Measurements from ENCODE around the gene KCNA2. TPM values are rescaled to one million over a fixed set of nuclear protein-coding genes. Genes with fewer than 3 reads are reported as not detected.

The KCNA2 gene
- polyA plus RNA-seq, 3 donors, result not detected

DNA sequence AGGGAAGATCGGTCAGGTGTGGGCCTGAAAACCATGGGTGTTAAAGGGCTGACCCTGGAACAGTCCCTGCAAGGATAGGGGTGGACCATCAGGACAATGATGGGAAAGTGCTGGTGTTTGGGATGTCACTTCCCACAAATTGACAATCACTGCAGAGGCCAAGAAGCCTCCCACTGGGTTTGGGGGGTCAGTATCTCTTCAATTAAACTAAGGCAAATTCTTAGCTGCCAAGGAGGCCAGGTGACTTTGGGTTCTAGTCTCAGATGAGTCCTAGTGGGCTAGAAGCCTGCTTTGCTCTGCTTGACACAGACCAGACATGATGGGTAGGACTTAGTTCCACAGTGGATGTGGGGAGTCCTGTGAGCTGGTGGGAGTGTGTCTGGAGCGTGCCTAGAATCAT lies 29.3 kb upstream of the KCNA2 start:
- Mint-ChIP-seq H3K27ac (peak overlapping the region; percentile 80 to 92 (median 91)), H3K9me3 (peaks cover 0 to 5% (median 0%) of the 10 kb centered on the region in 7 donors), H3K36me3 (peaks cover 0 to 1% of the 10 kb centered on the region in 2 donors), H3K4me1 (peaks cover 40% of the 10 kb centered on the region), H3K4me3 (no peak overlapping the region), H3K27me3 (ENCODE audit: low read depth in 3 of 3) (peaks cover 0 to 2% (median 0%) of the 10 kb centered on the region in 3 donors)
- 100% methylated on average over 2 of the region's 2 CpGs for WGBS (ENCODE audit: insufficient coverage)
- no peaks in the 10 kb centered on the region for H3K27me3 ChIP-seq (ENCODE audit: control insufficient read depth in 2 of 2, insufficient read depth in 2 of 2, low read length in 2 of 2)
- H3K27ac ChIP-seq (ENCODE audit: low read depth in 1 of 2, low read length in 2 of 2), result peak overlapping the region; percentile 59 to 80
- no peak overlapping the region for H3K4me3 ChIP-seq (replicated peaks in 1 of 3; ENCODE audit: low read depth in 2 of 3, low read length in 3 of 3)
- no peak overlapping the region for H3K9ac ChIP-seq (ENCODE audit: insufficient read depth, low read length, poor library complexity, severe bottlenecking)
- H3K4me1 ChIP-seq (ENCODE audit: control insufficient read depth in 1 of 2, insufficient read depth in 2 of 2, low read length in 2 of 2), result peaks cover 43 to 48% of the 10 kb centered on the region in 2 donors
- H3K79me2 ChIP-seq (ENCODE audit: insufficient read depth, low read length), result no peaks in the 10 kb centered on the region
- TF ChIP-seq, protein P1, sequence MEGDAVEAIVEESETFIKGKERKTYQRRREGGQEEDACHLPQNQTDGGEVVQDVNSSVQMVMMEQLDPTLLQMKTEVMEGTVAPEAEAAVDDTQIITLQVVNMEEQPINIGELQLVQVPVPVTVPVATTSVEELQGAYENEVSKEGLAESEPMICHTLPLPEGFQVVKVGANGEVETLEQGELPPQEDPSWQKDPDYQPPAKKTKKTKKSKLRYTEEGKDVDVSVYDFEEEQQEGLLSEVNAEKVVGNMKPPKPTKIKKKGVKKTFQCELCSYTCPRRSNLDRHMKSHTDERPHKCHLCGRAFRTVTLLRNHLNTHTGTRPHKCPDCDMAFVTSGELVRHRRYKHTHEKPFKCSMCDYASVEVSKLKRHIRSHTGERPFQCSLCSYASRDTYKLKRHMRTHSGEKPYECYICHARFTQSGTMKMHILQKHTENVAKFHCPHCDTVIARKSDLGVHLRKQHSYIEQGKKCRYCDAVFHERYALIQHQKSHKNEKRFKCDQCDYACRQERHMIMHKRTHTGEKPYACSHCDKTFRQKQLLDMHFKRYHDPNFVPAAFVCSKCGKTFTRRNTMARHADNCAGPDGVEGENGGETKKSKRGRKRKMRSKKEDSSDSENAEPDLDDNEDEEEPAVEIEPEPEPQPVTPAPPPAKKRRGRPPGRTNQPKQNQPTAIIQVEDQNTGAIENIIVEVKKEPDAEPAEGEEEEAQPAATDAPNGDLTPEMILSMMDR (IDR thresholded peaks at IDR 0.05), result no peak
- no peaks in the 10 kb centered on the region for H3K36me3 ChIP-seq (replicated peaks in 1 of 2; ENCODE audit: control insufficient read depth in 1 of 2, insufficient read depth in 2 of 2, low read length in 2 of 2)
- H3K4me2 ChIP-seq (replicated peaks; ENCODE audit: extremely low read depth, low read length, poor library complexity, severe bottlenecking), result no peak overlapping the region
- intact Hi-C loops (cut with micrococcal nuclease), result loop anchor here in 1 of 2 donors (10.0 kb wide), 1 partner anchor 239 kb away; the partner anchor contains the start of gene CD53
- no peaks in the 10 kb centered on the region for H3K9me3 ChIP-seq (replicated peaks in 1 of 2; ENCODE audit: control insufficient read depth in 1 of 2, insufficient read depth in 1 of 2, low read length in 2 of 2)
- no peak for DNase-seq
- no peaks in the 10 kb centered on the region for H4K20me1 ChIP-seq (ENCODE audit: insufficient read depth, low read length)
- H2AFZ ChIP-seq (ENCODE audit: insufficient read depth, low read depth, low read length, poor library complexity, severe bottlenecking), result no peak overlapping the region

DNA sequence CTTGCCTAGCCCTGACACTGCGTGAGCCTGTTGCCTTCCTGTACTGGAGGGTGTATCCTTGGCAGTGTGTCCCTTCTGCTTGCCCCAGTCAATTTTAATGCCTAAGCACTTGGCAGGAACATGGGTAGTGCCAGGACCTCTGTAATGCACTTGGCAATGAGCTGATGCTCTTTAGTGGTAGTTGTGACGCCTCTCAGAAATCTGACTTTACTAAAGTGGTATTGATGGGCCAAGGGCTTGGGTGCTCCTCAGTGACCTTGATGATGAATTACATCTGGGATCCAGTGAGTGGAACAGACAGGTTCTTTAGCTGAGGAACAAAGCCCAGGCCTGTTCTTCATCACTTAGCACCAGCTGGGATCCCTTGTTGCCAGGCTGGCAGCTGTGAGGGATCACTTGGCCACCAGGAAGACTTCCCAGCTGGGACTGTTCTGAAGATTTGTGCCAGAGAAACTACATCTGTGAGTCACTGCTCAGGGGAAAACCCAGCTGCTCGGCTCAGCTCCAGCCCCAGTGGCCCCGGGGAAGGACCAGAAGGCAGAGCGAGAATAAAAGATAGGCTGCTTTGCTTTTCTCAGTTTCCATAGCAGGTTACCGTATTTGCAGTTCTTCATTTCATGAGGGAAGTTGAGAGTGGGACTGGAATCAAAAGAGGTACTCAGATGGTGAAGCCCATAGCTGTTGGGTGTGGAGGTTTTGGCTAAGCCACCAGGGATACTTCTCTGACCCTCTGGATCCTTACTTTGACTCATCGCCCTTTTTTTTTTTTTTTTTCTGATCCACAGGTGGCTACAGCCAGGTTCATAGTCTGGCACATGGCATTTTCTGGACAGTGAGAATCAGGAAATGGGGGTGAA lies 28.5 kb upstream of the KCNA2 start:
- intact Hi-C loops (cut with micrococcal nuclease), result loop anchor here (5.0 to 10.0 kb wide), 4 partner anchors 38 to 240 kb away; partner anchors contain the start of genes CD53 (in 1 of the 2) and KCNA3 (in 1 of the 2)
- no peaks in the 10 kb centered on the region for H3K36me3 ChIP-seq (replicated peaks in 1 of 2; ENCODE audit: control insufficient read depth in 1 of 2, insufficient read depth in 2 of 2, low read length in 2 of 2)
- no peaks in the 10 kb centered on the region for H4K20me1 ChIP-seq (ENCODE audit: insufficient read depth, low read length)
- H3K4me1 Mint-ChIP-seq, result peaks cover 33% of the 10 kb centered on the region
- peaks cover 39 to 43% of the 10 kb centered on the region in 2 donors for H3K4me1 ChIP-seq (ENCODE audit: control insufficient read depth in 1 of 2, insufficient read depth in 2 of 2, low read length in 2 of 2)
- no peaks in the 10 kb centered on the region for H3K27me3 ChIP-seq (ENCODE audit: control insufficient read depth in 2 of 2, insufficient read depth in 2 of 2, low read length in 2 of 2)
- peak overlapping the region; percentile 80 to 92 (median 91) for H3K27ac Mint-ChIP-seq
- no peak overlapping the region for H3K4me3 Mint-ChIP-seq
- peak; percentile 82 to 95 (median 86) for DNase-seq
- H3K4me2 ChIP-seq (replicated peaks; ENCODE audit: extremely low read depth, low read length, poor library complexity, severe bottlenecking), result peak overlapping the region; percentile 11
- H3K9ac ChIP-seq (ENCODE audit: insufficient read depth, low read length, poor library complexity, severe bottlenecking), result no peak overlapping the region
- peaks cover 0 to 3% (median 0%) of the 10 kb centered on the region in 7 donors for H3K9me3 Mint-ChIP-seq
- no peaks in the 10 kb centered on the region for H3K36me3 Mint-ChIP-seq
- WGBS (ENCODE audit: insufficient coverage), result 38% methylated on average over 6 of the region's 7 CpGs
- TF ChIP-seq, protein P1 (IDR thresholded peaks at IDR 0.05), result no peak
- no peaks in the 10 kb centered on the region for H3K9me3 ChIP-seq (replicated peaks in 1 of 2; ENCODE audit: control insufficient read depth in 1 of 2, insufficient read depth in 1 of 2, low read length in 2 of 2)
- no peaks in the 10 kb centered on the region for H3K27me3 Mint-ChIP-seq (ENCODE audit: low read depth in 3 of 3)
- H3K4me3 ChIP-seq (replicated peaks in 1 of 3; ENCODE audit: low read depth in 2 of 3, low read length in 3 of 3), result no peak overlapping the region
- H3K79me2 ChIP-seq (ENCODE audit: insufficient read depth, low read length), result no peaks in the 10 kb centered on the region
- peak overlapping the region; percentile 59 to 80 for H3K27ac ChIP-seq (ENCODE audit: low read depth in 1 of 2, low read length in 2 of 2)
- no peak overlapping the region for H2AFZ ChIP-seq (ENCODE audit: insufficient read depth, low read depth, low read length, poor library complexity, severe bottlenecking)

All from CD14-positive monocyte (primary cell).